OCI-LY3 (cell line): ENCODE results near the gene ZFP69B.

Source experiments
- CTCF ChIP-seq: fragments of 200-600, 300-600 bp; sonication (generic); IDR thresholded peaks from 2 replicates; pipeline ENCODE4 v1.5.1; 2014; ENCODE audit warnings: antibody characterized with exemption, low read length, low read depth
- EZH2phosphoT487 ChIP-seq: fragments of 200-600 bp; shearing (Covaris generic); IDR thresholded peaks from 2 replicates; pipeline ENCODE4 v1.6.1; 2018; ENCODE audit warnings: antibody characterized with exemption, mixed run types, low read depth

- TF ChIP-seq CTCF = no peak
- TF ChIP-seq EZH2phosphoT487 = no peak
Observed at GRCh38 chr1:40421431-40422384, 28.6 kb upstream of the ZFP69B start.
